ENCODE results near the gene DLG2.

Gene DLG2

DNA sequence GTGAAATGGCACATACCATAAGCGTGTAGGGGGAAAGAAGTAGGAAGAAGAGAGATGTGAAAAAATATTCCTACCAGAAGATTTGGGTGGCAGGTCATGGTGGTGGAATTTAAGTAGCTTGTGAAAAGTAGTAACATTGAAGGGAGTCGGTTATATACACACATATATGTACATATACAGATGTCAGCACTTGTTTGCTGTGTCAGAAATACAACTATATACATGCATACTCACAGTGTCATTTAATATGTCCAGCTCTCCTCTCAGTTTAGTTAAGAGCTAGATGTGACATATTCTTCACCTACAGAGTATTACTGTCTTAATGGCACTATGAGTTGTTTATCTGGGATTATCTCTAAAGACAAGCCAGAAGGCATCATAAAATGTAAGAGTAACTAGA, 1353.6 kb downstream of the DLG2 start:
- Histone ChIP-seq H3K27me3 (ENCODE audit: insufficient read depth, low read depth, severe bottlenecking) (no peaks in the 10 kb centered on the region), H3K27ac (no peak overlapping the region), H3K36me3 (no peaks in the 10 kb centered on the region), H3K9me3 (ENCODE audit: severe bottlenecking) (no peaks in the 10 kb centered on the region), H3K4me3 (ENCODE audit: low read depth, low read length) (no peak overlapping the region)
- no peak for DNase-seq
- TF ChIP-seq, protein P1, sequence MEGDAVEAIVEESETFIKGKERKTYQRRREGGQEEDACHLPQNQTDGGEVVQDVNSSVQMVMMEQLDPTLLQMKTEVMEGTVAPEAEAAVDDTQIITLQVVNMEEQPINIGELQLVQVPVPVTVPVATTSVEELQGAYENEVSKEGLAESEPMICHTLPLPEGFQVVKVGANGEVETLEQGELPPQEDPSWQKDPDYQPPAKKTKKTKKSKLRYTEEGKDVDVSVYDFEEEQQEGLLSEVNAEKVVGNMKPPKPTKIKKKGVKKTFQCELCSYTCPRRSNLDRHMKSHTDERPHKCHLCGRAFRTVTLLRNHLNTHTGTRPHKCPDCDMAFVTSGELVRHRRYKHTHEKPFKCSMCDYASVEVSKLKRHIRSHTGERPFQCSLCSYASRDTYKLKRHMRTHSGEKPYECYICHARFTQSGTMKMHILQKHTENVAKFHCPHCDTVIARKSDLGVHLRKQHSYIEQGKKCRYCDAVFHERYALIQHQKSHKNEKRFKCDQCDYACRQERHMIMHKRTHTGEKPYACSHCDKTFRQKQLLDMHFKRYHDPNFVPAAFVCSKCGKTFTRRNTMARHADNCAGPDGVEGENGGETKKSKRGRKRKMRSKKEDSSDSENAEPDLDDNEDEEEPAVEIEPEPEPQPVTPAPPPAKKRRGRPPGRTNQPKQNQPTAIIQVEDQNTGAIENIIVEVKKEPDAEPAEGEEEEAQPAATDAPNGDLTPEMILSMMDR (IDR thresholded peaks at IDR 0.05; ENCODE audit: low read depth, low read length) = no peak

DNA sequence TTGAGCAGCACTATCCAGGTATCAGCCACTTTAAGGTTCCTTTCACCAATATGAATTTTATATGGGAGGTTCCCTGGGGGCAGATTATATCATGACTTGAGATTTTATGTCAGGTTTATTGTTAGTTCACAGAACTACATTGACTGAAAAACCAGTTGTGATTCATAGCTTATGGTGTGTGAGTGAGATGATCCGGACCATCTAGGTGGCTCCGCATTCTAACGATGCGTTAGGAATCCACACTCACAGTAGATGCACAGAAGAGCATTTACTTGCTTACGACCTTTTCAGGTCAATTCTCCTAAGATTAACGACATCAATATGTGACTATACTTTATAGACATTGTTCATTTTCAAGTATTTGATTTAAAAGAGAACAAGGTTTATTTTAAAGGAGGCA, 1356.7 kb downstream of the DLG2 start:
- TF ChIP-seq, protein P1 (IDR thresholded peaks at IDR 0.05; ENCODE audit: low read depth, low read length) = no peak
- Histone ChIP-seq H3K36me3 (no peaks in the 10 kb centered on the region), H3K27ac (no peak overlapping the region), H3K4me3 (ENCODE audit: low read depth, low read length) (no peak overlapping the region), H3K27me3 (ENCODE audit: insufficient read depth, low read depth, severe bottlenecking) (no peaks in the 10 kb centered on the region), H3K9me3 (ENCODE audit: severe bottlenecking) (no peaks in the 10 kb centered on the region)
- DNase-seq = no peak

DNA sequence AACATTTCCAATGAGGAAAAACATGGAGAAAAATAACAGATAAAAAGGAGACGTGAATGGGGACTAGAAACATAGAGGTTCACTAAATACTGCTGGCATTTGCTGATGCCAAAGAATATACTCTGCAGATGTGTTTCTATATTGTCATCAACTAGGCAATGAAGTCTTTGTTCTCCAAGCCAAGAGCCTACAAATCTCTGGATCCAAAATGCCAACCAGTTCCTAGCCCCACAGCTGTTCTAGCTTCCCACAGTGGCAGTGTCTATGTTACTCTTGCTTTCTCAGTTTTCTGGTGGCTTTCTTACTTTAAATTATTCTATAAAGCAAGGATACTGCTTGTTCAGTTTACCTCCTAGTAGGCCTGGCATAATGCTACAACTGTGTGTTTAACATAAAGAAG, 1363.1 kb downstream of the DLG2 start:
- no peaks in the 10 kb centered on the region for H3K36me3 ChIP-seq
- no peak overlapping the region for H3K4me3 ChIP-seq (ENCODE audit: low read depth, low read length)
- H3K27me3 ChIP-seq (ENCODE audit: insufficient read depth, low read depth, severe bottlenecking) = no peaks in the 10 kb centered on the region
- no peak for DNase-seq
- no peaks in the 10 kb centered on the region for H3K9me3 ChIP-seq (ENCODE audit: severe bottlenecking)
- H3K27ac ChIP-seq = no peak overlapping the region
- TF ChIP-seq, protein P1 (IDR thresholded peaks at IDR 0.05; ENCODE audit: low read depth, low read length) = no peak

DNA sequence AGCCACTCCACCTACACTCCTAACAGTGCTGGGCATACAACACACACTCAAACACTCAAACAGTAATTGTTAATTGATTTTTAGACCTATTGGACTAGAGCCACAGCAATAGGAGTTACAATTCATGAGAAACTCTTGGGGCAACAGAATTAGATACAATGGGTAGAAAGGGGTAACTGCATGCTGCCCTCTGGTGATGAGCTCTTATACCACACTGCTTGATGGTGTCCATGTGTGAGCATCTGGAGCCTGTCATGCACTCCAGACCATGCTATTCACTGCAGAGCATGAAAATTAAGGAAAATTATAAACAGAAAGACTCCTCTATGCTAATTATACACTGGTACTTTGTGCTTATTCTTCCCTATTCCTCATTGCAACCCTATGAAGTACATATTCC, 1365.4 kb downstream of the DLG2 start:
- TF ChIP-seq, protein P1 (IDR thresholded peaks at IDR 0.05; ENCODE audit: low read depth, low read length) = peak; percentile 74
- Histone ChIP-seq H3K4me3 (ENCODE audit: low read depth, low read length) (no peak overlapping the region), H3K36me3 (no peaks in the 10 kb centered on the region), H3K27me3 (ENCODE audit: insufficient read depth, low read depth, severe bottlenecking) (no peaks in the 10 kb centered on the region), H3K9me3 (ENCODE audit: severe bottlenecking) (no peaks in the 10 kb centered on the region), H3K27ac (peak overlapping the region; percentile 40)
- peak; percentile 48 for DNase-seq

DNA sequence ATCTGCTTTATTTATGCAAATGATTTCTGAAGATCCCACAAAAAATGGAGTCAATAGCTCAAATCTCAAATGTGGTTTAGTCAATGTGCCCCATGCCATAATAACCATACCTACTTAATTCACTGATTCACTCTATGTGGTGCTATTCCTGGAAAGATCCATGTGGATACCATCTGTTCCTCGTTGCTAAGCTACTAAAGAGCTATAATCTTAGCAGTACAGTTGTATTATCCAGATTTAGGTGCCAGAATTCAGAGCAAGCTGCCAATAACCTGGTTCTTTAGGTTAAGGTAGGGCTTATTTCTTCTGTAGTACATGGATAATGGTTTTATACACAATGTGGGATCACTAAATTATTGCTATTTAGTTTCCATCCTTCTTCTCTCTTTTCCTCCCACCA, 1366.3 kb downstream of the DLG2 start:
- Histone ChIP-seq H3K9me3 (ENCODE audit: severe bottlenecking) (no peaks in the 10 kb centered on the region), H3K27me3 (ENCODE audit: insufficient read depth, low read depth, severe bottlenecking) (no peaks in the 10 kb centered on the region), H3K27ac (peak overlapping the region; percentile 40), H3K4me3 (ENCODE audit: low read depth, low read length) (no peak overlapping the region), H3K36me3 (no peaks in the 10 kb centered on the region)
- peak; percentile 18 for DNase-seq
- TF ChIP-seq, protein P1 (IDR thresholded peaks at IDR 0.05; ENCODE audit: low read depth, low read length) = no peak

DNA sequence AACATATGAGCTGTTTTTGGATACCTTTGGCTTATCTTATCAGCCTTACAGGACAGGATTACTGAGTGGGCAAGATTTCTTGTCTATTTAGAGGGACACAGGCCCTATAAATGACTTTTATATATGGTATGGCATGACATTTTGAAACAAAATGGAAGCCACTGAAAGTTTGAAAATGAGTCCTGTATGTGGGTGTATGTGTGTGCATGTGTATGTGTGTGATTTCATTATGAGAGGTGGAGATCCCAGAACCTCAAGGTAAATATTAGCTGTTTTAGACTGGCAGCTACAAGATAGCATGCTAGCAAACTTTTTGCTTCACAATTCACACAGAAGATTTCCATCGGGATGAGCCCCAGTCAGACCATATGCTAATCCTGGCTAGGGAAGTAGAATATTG, 1370.5 kb downstream of the DLG2 start:
- Histone ChIP-seq H3K4me3 (ENCODE audit: low read depth, low read length) (no peak overlapping the region), H3K9me3 (ENCODE audit: severe bottlenecking) (no peaks in the 10 kb centered on the region), H3K27me3 (ENCODE audit: insufficient read depth, low read depth, severe bottlenecking) (no peaks in the 10 kb centered on the region), H3K36me3 (no peaks in the 10 kb centered on the region), H3K27ac (no peak overlapping the region)
- TF ChIP-seq, protein P1 (IDR thresholded peaks at IDR 0.05; ENCODE audit: low read depth, low read length) = no peak
- DNase-seq = no peak

All from WERI-Rb-1 (cell line).